HG02943 (cell line): Measurements from ENCODE around the gene RPS2.
"Not testable (repeated sequence)": the region's sequence is repeated elsewhere in the genome, so short reads cannot be mapped to it uniquely, and the experiment has no call there.

ENCODE experiments used
- ATAC-seq: cut with Tn5 transposase; IDR thresholded peaks from one replicate; pipeline ENCODE4 v1.9.1; 2021; ENCODE audit warnings: mild to moderate bottlenecking, low read depth, moderate library complexity; ENCODE audit not compliant: unreplicated experiment

Gene RPS2

DNA sequence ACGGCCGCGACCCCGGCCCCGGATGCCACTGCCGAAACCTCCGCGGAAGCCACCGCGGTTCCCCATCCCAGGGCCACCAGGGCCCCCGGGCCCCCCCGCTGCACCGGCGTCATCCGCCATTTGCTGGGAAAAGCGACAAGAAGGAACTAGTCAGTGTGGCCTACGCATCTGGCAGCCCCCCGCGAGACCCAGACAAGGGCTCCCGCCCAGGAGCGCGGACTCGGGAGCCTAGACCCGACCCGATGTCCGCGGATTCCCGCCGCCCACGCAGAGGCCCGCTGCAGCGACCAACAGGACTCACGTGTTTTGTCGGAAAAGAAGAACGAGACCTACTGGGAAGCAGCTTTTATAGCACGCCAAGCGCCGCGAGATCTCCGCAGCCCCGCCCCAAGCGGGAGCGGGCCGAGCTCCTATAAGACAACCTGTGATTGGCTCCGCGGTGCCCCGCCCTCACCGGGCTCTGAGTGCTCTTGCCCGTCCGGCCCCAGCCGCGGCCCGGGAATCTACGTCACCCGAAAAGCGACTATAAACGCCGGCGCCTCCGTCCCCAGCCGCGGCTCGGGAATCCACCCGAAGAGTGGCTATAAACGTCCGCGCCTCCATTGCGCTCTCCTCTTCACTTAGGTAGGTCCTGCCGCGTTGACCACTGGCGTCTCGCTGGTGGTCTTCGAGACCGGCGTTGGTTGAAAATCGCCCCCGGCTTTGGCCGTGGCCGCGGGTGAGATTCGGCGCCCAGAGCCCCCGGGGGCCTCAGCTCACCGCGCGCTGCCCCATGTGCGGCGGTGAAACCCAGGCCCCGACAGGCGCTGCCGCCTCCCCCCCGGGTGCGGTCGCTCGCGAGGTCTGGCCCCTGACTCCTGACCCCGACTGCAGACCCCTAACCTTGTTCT lies at the start of gene RPS2:
TSS of gene RPS2 (minus strand) at position 321 of the 890 bp plus-strand sequence. CDS start at position 120, 201 bp downstream.
- ATAC-seq: peak; percentile 72

DNA sequence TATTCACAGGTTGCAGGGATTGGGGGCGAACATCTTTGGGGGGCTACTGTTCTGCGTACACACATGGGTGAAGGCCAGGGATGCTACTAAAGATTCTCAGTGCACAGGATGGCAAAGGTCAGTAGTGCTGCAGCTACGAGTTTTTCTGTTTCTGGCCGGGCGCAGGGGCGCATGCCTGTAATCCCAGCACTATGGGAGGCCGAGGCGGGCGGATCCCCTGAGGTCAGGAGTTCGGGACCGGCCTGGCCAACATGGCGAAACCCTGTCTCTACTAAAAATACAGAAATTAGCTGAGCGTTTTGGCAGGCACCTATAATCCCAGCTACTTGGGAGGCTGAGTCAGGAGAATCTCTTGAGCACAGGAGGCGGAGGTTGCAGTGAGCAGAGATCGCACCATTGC lies 48.9 kb upstream of the RPS2 start:
- no peak for ATAC-seq

DNA sequence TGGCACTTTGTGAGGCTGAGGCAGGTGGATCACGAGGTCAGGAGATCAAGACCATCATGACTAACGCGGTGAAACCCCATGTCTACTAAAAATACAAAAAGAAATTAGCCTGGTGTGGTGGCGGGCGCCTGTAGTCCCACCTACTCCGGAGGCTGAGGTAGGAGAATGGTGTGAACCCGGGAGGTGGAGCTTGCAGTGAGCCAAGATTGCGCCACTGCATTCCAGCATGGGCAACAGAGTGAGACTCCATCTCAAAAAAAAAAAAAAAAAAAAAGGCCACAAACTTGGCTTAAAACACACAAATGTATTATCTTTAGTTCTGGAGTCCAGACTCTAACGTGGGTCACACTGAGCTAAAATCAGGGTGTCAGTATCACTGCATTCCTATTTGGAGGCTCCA lies 47.1 kb upstream of the RPS2 start:
- ATAC-seq: not testable (repeated sequence)

DNA sequence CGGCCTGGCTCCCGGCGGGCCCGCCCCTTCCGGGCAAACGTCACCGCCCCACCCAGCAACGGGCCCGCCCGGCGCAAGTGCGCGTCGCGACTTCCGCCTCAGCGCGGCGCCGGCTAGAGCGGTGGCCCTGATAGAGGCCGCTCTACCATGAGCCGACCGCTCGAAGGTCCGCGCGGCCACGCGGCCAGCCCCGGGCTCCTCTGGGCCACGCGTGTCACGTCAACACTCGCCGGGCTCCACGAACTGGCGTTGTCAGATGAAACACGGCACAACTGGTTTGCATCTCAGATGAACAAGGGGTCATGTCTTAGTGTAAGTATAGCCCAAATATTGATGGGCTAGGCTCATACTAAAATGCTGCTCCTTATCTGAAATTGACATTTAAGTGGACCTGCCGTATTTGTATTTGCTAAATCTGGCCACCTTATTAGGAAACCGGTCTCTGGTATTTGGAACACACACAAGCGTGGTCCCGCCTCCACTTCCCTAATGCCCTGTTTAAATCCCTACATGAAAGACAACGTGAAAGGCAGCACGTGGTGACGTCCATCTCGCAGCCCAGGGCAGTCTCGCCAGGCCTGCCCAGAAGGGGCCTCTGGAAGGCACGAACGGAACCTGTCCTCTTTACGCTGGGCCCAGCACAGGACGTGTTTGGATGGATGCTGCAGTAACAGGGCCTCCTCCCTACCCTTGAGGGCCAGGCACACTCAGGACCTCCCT lies 45.3 kb upstream of the RPS2 start, which contains the start of gene ZNF598:
TSS of gene ZNF598 (minus strand) at position 31 of the 720 bp plus-strand sequence.
- peak; percentile 78 for ATAC-seq

DNA sequence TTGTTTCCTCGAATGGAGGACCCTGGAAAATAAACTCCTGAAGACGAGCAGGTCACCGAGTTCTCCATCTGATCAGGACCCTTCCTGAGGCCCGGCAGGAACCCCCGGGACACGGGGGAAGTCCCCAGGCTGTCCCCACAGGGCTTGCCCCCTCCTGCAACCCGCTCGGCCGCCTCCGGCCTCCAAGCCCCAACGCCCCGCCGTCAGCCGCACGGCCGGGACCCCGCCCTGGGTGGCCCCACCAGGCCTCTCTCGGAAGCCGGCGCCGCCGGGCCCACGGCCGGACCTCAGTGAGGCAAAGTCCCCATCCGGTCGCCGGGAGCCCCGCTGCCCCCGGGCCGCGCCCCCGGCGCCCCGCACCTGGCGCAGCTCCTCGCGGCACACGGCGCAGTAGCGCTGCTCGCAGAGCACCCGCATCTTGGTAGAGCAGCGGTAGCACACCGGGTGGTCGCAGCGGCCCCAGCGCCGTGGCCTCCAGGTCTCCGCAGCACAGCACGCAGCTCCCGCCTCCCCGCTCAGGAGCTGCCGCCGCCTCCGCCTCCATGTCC lies 44.6 kb upstream of the RPS2 start:
- peak; percentile 32 for ATAC-seq

DNA sequence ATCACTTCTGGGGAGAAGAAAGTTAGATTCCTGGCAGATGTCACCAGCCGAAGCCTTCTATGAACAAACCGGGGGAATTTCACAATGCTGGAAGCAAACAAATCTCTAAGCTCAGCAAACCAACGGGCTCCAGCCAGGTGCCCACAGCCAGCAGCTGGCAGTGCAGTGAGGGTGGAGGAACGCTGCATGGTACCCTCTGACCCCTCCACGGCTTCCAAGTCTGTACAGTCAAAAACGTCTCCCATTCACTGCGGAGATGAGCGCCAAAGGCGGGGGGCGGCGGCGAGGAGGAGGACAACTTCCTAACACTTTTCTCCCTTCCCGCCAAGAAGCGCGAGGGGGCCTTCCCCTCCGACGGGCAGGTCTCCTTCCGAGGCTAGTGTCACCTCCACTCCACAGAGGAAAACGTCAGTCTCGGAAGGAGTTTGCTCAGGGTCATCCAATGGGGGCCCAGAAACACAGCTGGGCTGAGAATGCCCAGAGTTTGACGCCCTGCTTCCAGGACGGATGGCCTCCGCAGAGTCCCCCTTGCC lies 44.1 kb upstream of the RPS2 start:
- peak; percentile 2 for ATAC-seq

DNA sequence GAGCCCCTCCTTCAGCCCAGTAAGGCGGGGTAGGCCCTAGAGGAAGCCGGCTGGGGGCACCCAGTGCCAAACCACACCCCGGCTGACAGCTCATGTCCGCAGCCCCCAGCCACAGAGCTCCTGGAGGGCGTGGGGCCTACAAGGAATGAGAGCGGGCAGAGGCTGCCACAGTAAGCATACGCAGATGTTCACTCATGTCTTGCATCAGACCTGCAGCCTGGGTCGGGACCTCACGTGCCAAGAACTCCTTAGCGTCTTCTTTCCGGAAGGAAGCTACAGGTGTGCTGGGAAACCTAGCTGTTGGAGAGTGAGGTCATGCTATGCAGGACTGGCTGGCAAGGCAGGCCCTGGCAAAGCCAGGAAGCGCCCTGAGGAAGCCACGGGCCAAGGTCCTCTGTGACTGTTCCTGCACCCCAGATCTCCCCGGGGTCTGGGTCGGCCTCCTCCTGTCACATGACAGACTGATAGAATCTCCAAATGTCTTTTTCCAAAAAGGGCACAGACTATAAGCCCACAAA lies 43.4 kb upstream of the RPS2 start:
- ATAC-seq: no peak

DNA sequence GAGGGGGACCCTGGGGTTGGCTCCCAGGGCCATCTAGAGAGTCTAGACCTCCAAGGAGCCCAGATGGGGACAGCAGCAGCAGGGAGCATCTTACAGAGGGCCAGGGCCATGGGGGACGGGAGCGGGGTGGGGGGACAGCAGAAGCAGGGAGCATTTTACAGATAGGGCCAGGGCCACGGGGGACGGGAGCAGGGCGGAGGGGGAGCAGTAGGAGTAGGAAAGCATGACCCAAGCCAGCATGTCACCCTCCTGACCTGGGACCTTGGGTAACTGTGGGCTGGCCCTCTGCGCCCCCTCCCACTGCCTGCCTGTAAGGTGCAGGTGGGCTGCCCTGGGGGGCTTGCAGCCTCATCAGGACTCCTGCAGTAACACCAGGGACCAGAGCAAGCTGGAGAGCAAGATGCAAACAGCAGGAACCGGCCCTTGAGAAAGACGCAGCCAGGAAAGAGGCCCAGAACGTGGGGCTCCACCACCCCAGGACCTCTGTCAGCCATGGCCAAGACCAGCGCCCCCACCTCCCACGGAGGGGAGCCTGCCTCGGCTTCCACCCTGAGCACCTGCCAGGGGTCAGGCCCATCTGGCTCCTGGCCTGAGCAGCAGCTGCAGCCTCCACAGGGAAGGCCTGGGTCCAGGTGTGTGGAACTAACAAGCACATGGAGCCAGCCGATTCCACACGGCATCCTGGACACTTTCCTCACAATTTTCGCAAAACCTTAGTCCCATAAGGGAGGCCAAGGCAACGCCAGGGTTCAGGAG lies 42.6 kb upstream of the RPS2 start:
- no peak for ATAC-seq

DNA sequence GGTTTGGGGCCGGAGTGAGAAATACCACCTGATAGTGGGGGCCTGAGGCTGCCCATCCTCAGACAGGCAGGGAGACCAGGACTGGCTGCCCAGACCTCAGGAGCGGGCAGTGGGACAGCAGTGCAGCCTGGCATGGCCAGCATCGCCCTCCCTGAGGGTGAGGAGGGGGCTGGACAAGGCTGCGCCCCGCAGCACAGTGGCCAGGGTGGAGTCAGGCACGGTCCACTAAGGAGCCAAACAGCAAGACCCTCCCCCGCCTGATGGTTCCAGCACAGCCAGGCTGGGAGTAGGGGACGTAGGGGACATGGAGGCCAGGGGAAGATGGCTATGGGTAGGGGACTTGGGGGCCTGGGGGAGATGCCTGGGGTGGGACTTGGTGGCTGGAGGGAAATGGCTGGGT lies 41.7 kb upstream of the RPS2 start:
- ATAC-seq: no peak

DNA sequence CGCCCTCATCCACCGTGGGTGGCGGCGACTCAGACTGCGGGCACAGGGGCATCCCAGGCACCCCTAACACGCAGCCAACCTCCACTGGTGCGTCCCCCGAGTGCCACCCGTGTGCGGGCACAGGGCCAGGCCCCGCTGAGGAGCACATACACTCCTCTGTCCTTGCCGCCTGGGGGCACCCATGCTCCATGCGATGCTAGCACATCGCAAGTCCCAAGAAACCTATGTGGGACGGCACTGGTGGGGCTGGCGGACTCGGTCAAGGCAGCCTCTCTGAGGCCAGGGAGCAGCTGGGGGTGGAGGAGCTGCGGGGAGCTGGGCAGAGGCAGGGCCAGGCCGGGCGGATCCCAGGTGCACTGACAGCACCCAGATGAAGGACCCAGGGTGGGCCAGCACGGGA lies 41.0 kb upstream of the RPS2 start:
- no peak for ATAC-seq

DNA sequence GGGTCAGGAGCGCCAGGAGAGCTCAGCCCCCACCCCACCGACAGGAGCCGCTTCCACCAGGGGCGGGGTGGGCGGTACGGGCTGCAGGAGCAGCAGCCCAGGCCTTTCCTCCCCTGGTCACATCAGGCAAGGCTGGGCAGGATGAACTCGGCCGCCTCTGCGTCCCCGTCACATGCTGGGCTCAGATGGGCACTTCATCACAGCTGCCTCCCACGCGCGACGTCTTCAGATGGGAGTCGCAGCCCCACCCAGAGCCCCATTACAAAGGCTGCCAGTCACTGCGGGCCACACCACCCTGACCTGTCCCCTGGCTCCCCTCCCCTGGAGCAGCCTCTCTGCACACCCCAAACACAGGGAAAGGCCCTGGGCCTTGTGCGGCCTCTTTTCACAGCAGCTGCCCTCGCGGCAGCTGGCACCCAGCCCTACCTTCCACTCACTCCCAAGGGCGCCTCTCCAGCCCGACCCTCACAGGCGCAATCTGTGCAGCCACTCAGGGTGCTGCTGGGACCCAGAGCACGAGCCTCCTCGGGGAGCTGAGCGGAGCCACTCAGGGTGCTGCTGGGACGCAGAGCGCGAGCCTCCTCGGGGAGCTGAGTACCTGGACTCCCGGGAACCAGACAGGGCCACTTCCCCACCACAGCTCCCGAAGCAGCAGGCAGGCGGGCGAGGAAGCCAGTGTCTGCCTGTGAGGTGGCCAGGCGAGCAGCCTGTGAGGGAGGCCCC lies 40.3 kb upstream of the RPS2 start:
- ATAC-seq: no peak

DNA sequence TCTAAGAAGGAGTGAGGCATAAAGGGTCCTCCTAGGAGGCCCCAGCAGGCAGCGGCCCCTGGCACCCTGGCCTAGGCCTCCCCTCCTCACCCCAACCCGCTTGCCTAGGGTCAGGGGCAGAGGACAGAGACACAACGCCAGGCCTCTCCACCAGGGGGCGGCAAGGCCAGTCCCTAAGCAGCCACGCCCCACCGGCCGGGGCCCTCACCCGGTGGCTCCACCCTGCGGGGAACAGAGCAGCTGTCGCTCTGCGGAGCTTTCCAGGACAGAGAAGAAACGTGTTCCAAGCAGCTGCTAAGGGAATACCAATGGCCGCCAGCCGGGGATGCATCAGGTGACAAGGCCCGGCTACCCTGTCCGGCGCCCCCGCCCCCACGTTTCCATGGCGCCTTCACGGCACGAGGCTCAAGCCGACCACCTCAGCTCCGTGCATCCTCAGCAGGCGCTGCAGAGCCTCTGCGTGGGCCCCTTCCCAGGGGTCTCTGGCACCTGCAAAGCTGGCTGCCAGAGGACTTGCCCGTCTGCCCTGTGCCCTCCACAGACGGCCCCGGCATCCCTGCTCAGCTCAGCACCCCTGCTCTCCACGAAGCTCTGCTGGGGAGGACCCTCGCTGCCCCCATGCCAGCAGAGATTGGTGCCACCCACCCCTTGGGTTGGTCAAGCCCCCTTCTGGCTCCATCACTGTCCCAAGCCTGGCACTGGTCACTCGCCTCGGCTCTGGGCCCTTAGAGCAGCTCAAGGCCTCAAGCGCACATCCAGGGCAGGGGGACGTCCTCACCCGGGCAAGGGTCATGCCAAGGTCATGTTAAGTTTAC lies 39.4 kb upstream of the RPS2 start:
- ATAC-seq: peak; percentile 54

DNA sequence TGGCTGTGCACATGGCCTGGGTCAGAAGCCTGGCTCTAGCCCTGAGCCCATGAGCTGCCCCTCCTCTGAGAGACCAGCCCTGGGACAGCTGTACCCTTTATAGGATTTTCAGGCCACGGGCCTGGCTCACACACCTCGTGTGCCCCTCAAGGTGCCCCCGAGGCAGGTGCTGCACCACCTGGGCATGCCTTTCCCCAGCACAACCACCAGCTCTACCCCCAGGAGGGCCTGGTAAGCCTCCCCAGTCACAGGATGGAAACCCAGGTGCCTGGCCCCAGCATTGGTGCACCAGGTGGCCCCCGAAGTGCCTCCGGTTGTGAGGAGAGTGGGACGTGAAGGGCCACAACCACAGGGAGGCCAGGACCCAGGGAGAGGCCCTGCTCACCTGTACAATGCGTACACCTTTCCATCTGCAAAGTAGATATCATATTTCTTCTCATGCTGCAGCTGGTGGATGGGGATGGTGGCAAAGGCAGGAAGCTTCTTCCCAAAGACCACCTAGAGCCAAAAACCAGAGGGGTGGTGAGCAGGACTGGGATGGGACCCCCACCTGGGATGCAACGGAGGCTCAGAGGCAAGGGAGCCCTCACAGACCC lies 38.7 kb upstream of the RPS2 start:
- no peak for ATAC-seq

DNA sequence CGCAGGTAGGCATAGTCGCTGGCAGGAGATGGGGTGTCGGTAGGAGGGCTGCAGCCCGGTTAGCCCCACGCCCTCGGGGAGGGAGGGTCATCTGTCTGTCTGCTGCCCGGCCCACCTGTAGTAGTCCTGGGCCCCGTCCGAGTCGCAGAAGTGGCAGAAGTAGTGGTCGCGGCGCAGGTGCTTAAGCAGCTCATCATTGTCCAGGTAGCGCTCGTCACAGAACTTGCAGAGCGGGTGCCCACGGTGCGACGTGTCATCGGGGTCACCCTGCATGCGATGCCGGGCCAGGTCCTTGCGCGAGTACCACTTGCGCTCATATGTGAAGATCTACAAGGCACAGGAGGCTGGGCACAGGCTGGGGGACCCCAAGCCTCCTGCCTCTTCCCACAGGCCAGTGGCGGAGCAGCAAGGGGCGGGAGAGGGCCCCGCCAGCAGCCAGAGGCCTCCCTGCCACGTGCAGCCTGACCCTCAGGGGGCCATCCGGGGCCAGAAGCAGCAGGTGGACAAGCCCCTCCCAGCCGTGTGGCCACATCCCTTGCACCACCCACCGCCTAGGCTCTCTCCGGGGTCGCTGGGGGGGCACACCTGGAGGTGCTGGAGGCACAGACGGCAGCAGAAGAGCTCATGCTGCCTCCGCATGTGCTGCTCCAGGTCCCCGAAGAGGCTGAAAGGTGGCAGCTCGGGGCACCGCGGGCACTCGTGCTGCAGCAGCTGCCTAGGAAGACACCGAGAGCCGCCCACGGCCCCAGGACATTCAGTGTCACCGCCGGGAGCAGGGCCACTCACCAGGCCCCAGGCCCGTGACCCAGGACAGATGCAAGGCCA lies 38.0 kb upstream of the RPS2 start:
- no peak for ATAC-seq

DNA sequence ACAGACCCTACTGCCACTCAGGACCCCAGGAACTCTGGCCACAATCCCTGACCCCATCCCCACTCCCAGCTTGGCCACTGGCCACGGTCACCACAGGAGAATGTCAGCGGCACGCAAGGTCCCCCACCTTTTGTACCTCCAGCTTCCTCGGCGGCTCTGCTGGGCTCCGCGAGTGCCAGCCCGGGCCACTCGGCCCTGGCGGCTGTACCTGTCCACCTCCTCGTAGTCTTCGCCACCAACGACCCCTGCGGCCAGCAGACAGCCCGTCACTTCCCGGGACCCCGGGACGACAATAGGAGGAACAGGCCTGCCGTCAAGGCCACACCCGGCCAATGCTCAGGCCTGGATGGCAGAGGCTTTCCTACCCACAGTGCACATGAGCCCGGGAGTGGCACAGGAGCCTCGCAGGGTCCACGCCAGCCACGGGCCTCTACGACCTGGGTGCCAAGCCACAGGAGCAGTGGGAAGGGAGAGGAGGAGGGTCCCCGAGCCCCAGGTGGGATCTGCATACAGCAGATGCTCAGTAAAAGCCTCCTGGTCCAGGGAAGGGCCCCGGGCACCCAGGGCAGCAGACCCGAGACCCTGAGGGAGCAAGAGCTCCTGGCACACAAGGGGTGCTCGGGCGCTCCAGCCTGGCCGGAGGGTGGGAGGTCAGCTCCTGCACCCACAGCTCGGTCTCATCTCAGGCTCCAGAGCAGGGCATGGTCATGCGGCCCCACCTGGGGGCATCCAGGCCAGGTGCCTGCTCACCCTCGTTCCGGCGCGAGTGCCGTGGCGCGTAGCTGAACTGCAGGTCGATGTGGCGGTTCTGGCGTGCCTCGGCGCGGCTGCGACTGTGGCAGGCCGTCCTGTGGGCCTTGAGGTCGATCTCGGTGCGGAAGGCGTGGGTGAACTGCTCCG lies 37.1 kb upstream of the RPS2 start:
- no peak for ATAC-seq

DNA sequence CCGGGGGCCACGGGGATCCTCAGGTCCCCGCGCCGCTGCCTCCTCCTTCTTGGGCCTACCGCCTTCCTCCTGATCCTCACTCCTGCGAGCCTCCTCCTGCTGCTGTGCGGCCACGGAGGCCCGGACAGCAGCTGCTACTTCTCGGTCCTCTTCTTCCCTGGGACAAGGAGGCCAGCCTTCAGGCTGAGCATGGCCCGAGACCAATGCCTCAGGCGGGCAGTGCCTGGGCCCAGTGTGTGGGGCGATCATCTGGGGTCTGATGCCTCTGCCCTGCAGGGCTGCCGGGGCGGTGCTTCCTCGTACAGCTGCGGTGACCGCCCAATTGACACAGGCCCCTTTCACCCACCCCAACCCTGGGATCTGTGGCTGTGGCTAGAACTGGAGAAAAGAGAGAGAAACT lies 36.4 kb upstream of the RPS2 start:
- no peak for ATAC-seq
